ENCODE results near the gene KCP. TPM values are rescaled to one million over a fixed set of nuclear protein-coding genes. Genes with fewer than 3 reads are reported as not detected.

Gene KCP
- total and polyA plus RNA-seq, 10 of the 15 experiments (the other 5 are each of a cell fraction or from before 2014, with no cell fraction given): 0.05 to 7.8 (median 2.5) TPM

DNA sequence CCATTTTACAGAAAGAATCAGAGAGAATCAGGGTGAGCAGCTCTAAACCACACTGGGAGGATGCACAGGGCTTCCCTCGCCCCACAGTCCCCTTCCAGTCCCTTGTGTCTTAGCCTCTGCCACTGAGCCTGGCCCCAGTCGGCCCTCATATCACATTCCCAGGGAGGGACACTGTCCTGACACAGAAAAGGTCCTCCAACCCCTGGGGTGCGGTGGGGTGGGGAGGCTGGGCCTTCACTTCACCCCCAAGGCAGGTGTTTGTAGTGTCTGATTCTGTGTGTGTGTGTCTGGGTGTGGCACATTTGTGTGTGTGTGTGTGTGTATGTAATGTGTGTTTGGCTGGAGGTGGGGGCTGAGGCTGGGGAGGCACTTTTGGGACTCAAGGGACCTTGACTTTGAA lies 1.8 kb upstream of the KCP start:
- ATAC-seq (no peak), DNase-seq (ENCODE audit: low read depth, low spot score) (no peak), FAIRE-seq (no peak)
- no peak overlapping the region for H3K27ac ChIP-seq (ENCODE audit: control insufficient read depth, insufficient read depth)
- BruUV-seq (replicated peaks): no TSS peak
- H3K79me2 ChIP-seq (ENCODE audit: control insufficient read depth, insufficient read depth, low read length): no peaks in the 10 kb centered on the region
- H3K4me1 ChIP-seq (ENCODE audit: control insufficient read depth, insufficient read depth, low read length): peaks cover 18% of the 10 kb centered on the region
- intact Hi-C loops (cut with micrococcal nuclease; ENCODE audit: unreplicated experiment): no loop called here
- TF ChIP-seq, protein P1, sequence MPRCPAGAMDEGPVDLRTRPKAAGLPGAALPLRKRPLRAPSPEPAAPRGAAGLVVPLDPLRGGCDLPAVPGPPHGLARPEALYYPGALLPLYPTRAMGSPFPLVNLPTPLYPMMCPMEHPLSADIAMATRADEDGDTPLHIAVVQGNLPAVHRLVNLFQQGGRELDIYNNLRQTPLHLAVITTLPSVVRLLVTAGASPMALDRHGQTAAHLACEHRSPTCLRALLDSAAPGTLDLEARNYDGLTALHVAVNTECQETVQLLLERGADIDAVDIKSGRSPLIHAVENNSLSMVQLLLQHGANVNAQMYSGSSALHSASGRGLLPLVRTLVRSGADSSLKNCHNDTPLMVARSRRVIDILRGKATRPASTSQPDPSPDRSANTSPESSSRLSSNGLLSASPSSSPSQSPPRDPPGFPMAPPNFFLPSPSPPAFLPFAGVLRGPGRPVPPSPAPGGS (IDR thresholded peaks at IDR 0.05; ENCODE audit: borderline replicate concordance, insufficient read depth, low read depth, low read length, poor library complexity, severe bottlenecking): no peak
- TF ChIP-seq STAT3 (IDR thresholded peaks at IDR 0.05; ENCODE audit: low read depth, low read length) (no peak), HDGF (IDR thresholded peaks at IDR 0.05) (no peak), TCF3 (IDR thresholded peaks at IDR 0.05; ENCODE audit: borderline replicate concordance, insufficient read depth, low read depth, low read length) (no peak), STAT1 (conservative IDR thresholded peaks at IDR 0.05) (no peak), MXI1 (IDR thresholded peaks at IDR 0.05; ENCODE audit: low read depth, low read length) (no peak), BRCA1 (IDR thresholded peaks at IDR 0.05; ENCODE audit: low read depth, low read length) (no peak), BMI1 (IDR thresholded peaks at IDR 0.05; ENCODE audit: borderline replicate concordance) (no peak), SREBF1 (IDR thresholded peaks at IDR 0.05; ENCODE audit: low read length) (no peak), BACH1 (IDR thresholded peaks at IDR 0.05; ENCODE audit: borderline replicate concordance) (no peak)
- TF ChIP-seq, protein P2, sequence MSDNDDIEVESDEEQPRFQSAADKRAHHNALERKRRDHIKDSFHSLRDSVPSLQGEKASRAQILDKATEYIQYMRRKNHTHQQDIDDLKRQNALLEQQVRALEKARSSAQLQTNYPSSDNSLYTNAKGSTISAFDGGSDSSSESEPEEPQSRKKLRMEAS (IDR thresholded peaks at IDR 0.05; ENCODE audit: low read depth, low read length): no peak
- TF ChIP-seq, protein P3, sequence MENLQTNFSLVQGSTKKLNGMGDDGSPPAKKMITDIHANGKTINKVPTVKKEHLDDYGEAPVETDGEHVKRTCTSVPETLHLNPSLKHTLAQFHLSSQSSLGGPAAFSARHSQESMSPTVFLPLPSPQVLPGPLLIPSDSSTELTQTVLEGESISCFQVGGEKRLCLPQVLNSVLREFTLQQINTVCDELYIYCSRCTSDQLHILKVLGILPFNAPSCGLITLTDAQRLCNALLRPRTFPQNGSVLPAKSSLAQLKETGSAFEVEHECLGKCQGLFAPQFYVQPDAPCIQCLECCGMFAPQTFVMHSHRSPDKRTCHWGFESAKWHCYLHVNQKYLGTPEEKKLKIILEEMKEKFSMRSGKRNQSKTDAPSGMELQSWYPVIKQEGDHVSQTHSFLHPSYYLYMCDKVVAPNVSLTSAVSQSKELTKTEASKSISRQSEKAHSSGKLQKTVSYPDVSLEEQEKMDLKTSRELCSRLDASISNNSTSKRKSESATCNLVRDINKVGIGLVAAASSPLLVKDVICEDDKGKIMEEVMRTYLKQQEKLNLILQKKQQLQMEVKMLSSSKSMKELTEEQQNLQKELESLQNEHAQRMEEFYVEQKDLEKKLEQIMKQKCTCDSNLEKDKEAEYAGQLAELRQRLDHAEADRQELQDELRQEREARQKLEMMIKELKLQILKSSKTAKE (IDR thresholded peaks at IDR 0.05; ENCODE audit: low read depth, poor library complexity, severe bottlenecking): no peak
- TF ChIP-seq, protein P4, sequence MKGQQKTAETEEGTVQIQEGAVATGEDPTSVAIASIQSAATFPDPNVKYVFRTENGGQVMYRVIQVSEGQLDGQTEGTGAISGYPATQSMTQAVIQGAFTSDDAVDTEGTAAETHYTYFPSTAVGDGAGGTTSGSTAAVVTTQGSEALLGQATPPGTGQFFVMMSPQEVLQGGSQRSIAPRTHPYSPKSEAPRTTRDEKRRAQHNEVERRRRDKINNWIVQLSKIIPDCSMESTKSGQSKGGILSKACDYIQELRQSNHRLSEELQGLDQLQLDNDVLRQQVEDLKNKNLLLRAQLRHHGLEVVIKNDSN (IDR thresholded peaks at IDR 0.05; ENCODE audit: borderline replicate concordance, extremely low read length, insufficient read depth, low read depth, low read length): no peak
- TF ChIP-seq, protein P5, sequence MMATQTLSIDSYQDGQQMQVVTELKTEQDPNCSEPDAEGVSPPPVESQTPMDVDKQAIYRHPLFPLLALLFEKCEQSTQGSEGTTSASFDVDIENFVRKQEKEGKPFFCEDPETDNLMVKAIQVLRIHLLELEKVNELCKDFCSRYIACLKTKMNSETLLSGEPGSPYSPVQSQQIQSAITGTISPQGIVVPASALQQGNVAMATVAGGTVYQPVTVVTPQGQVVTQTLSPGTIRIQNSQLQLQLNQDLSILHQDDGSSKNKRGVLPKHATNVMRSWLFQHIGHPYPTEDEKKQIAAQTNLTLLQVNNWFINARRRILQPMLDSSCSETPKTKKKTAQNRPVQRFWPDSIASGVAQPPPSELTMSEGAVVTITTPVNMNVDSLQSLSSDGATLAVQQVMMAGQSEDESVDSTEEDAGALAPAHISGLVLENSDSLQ (IDR thresholded peaks at IDR 0.05): no peak
- TF ChIP-seq, protein P6, sequence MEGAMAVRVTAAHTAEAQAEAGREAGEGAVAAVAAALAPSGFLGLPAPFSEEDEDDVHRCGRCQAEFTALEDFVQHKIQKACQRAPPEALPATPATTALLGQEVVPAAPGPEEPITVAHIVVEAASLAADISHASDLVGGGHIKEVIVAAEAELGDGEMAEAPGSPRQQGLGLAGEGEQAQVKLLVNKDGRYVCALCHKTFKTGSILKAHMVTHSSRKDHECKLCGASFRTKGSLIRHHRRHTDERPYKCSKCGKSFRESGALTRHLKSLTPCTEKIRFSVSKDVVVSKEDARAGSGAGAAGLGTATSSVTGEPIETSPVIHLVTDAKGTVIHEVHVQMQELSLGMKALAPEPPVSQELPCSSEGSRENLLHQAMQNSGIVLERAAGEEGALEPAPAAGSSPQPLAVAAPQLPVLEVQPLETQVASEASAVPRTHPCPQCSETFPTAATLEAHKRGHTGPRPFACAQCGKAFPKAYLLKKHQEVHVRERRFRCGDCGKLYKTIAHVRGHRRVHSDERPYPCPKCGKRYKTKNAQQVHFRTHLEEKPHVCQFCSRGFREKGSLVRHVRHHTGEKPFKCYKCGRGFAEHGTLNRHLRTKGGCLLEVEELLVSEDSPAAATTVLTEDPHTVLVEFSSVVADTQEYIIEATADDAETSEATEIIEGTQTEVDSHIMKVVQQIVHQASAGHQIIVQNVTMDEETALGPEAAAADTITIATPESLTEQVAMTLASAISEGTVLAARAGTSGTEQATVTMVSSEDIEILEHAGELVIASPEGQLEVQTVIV (IDR thresholded peaks at IDR 0.05; ENCODE audit: borderline replicate concordance, partially characterized antibody): no peak
- no peaks in the 10 kb centered on the region for H4K20me1 ChIP-seq (ENCODE audit: control insufficient read depth, insufficient read depth)
- no peak overlapping the region for H2AFZ ChIP-seq (ENCODE audit: control insufficient read depth, low read depth, low read length)
- H3K9me3 ChIP-seq (replicated peaks; ENCODE audit: control insufficient read depth, insufficient read depth, low read length): no peaks in the 10 kb centered on the region
- CTCF ChIA-PET: interaction anchor here (1.1 to 5.3 kb wide), 6 partner anchors 15 to 298 kb away, joined by 3 to 41 read pairs (median 5); no protein-coding TSS in a partner anchor
- H3K36me3 ChIP-seq (ENCODE audit: control insufficient read depth in 2 of 2, insufficient read depth in 2 of 2, low read length in 1 of 2): no peaks in the 10 kb centered on the region
- no peak overlapping the region for H3K4me3 ChIP-seq
- no peaks in the 10 kb centered on the region for H3K27me3 ChIP-seq (replicated peaks in 1 of 2; ENCODE audit: control insufficient read depth in 2 of 2, insufficient read depth in 2 of 2, low read length in 1 of 2)
- in situ Hi-C loops (cut with MboI): no loop called here
- H3K4me2 ChIP-seq (ENCODE audit: control insufficient read depth, insufficient read depth): no peak overlapping the region
- SMC1A ChIA-PET (ENCODE audit: uncharacterized antibody, unreplicated experiment): interaction anchor here (0.7 to 2.4 kb wide), 6 partner anchors 12 to 209 kb away, joined by 3 to 11 read pairs (median 5); partner anchors contain the start of gene IRF5
- no peak overlapping the region for H3K9ac ChIP-seq (ENCODE audit: control insufficient read depth, insufficient read depth, low read length)
- POLR2A ChIA-PET: interaction anchor here (1.6 to 4.4 kb wide), 3 partner anchors 22 to 28 kb away, joined by 5 to 23 read pairs (median 9); partner anchors contain the start of gene IRF5
- WGBS (ENCODE audit: insufficient coverage, insufficient replicate concordance, low lambda C conversion rate, missing lambda C conversion rate): 56% methylated on average over 3 of the region's 3 CpGs
- RAD21 ChIA-PET (ENCODE audit: unreplicated experiment): interaction anchor here (1.1 to 2.4 kb wide), 5 partner anchors 22 to 179 kb away, joined by 3 to 14 read pairs (median 9); no protein-coding TSS in a partner anchor

Measured in GM12878 (cell line).